HUDEP-2 (cell line): ENCODE results near the gene SLC6A18.
"Not testable (repeated sequence)": the region's sequence is repeated elsewhere in the genome, so short reads cannot be mapped to it uniquely, and the experiment has no call there.

Experiments
- DNase-seq, 76 experiments: peaks; one replicate each; lab custom pipeline; 2025; ENCODE audit not compliant: unreplicated experiment in 76 of 76; lab: John Stamatoyannopoulos, UW

Gene SLC6A18

GRCh38 chr5:1270426-1270825 is 45.2 kb downstream of the SLC6A18 start:
- DNase-seq = no peak

GRCh38 chr5:1270933-1271914 is 46.0 kb downstream of the SLC6A18 start:
- no peak for DNase-seq

- DNase-seq = no peak
These were observed 47.0 kb downstream of the SLC6A18 start for GRCh38 chr5:1272201-1272600.

GRCh38 chr5:1273745-1274144 is 48.6 kb downstream of the SLC6A18 start:
- no peak for DNase-seq

- DNase-seq = no peak
These were observed 49.3 kb downstream of the SLC6A18 start for GRCh38 chr5:1274471-1274870.

- DNase-seq = not testable (repeated sequence)
These were observed 50.5 kb downstream of the SLC6A18 start for GRCh38 chr5:1275397-1276391.

- no peak for DNase-seq
These were observed 51.7 kb downstream of the SLC6A18 start for GRCh38 chr5:1276930-1277329.

GRCh38 chr5:1277331-1277730 is 52.1 kb downstream of the SLC6A18 start:
- no peak for DNase-seq

- no peak for DNase-seq
These were observed 52.6 kb downstream of the SLC6A18 start for GRCh38 chr5:1277781-1278180.

- DNase-seq = no peak
These were observed 53.0 kb downstream of the SLC6A18 start for GRCh38 chr5:1278216-1278615.

- DNase-seq = no peak
These were observed 53.7 kb downstream of the SLC6A18 start for GRCh38 chr5:1278656-1279442.

- DNase-seq = no peak
These were observed 54.4 kb downstream of the SLC6A18 start for GRCh38 chr5:1279443-1280151.

- DNase-seq = no peak
These were observed 55.2 kb downstream of the SLC6A18 start for GRCh38 chr5:1280177-1281037.

GRCh38 chr5:1281038-1281882 is 56.1 kb downstream of the SLC6A18 start:
- DNase-seq = no peak

- DNase-seq = no peak
These were observed 57.2 kb downstream of the SLC6A18 start for GRCh38 chr5:1282131-1282992.

GRCh38 chr5:1282993-1283728 is 58.0 kb downstream of the SLC6A18 start:
- DNase-seq = not testable (repeated sequence)
